Measurements from ENCODE around the gene PKD1L1.

Gene PKD1L1

DNA sequence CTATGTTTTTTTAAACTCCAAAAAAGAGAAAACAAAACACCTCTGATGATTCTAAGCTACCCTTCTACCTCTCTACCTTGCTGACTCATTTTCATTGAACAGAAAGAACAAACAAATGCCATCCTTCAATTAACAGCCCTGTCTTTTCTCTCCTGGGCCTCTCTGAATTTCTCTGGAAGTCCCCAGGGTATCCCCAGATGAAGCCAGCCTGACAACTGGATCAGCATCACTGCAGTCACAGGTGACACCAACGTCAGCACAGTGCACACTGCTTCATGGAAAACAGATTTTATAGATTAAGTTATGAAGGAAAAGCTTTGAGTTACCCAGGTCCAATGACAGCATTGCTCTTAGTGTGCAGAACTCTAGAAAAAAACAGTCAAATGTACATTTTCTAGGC is 25.5 kb upstream of the PKD1L1 start:
- H3K9me3 ChIP-seq (ENCODE audit: control insufficient read depth, insufficient read depth, low read length), result no peaks in the 10 kb centered on the region
- no peaks in the 10 kb centered on the region for H3K4me1 ChIP-seq (ENCODE audit: insufficient read depth, low read length)
- H3K9ac ChIP-seq (ENCODE audit: low read depth, low read length), result no peak overlapping the region
- peaks cover 41% of the 10 kb centered on the region for H3K36me3 ChIP-seq (ENCODE audit: insufficient read depth, low read length)

DNA sequence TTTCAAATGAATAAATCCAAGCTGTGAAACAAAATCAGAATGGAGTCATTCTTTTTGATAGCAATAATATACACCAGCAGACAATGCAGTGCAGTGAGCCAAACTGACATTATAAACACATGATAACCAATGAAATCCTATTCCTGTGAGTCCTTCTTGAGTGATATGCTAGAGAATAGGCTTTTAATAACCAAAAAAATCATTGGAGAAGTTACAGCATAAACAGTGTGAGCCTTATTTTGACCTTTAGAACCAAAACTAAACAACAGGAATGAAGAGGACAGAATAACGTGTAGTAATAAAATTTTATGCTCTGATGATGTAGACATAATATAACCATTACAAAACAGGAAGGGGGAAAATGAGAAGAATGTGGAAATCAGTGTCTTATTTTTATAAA is 22.5 kb upstream of the PKD1L1 start:
- peaks cover 41% of the 10 kb centered on the region for H3K36me3 ChIP-seq (ENCODE audit: insufficient read depth, low read length)
- H3K4me1 ChIP-seq (ENCODE audit: insufficient read depth, low read length), result no peaks in the 10 kb centered on the region
- H3K9ac ChIP-seq (ENCODE audit: low read depth, low read length), result no peak overlapping the region
- no peaks in the 10 kb centered on the region for H3K9me3 ChIP-seq (ENCODE audit: control insufficient read depth, insufficient read depth, low read length)

DNA sequence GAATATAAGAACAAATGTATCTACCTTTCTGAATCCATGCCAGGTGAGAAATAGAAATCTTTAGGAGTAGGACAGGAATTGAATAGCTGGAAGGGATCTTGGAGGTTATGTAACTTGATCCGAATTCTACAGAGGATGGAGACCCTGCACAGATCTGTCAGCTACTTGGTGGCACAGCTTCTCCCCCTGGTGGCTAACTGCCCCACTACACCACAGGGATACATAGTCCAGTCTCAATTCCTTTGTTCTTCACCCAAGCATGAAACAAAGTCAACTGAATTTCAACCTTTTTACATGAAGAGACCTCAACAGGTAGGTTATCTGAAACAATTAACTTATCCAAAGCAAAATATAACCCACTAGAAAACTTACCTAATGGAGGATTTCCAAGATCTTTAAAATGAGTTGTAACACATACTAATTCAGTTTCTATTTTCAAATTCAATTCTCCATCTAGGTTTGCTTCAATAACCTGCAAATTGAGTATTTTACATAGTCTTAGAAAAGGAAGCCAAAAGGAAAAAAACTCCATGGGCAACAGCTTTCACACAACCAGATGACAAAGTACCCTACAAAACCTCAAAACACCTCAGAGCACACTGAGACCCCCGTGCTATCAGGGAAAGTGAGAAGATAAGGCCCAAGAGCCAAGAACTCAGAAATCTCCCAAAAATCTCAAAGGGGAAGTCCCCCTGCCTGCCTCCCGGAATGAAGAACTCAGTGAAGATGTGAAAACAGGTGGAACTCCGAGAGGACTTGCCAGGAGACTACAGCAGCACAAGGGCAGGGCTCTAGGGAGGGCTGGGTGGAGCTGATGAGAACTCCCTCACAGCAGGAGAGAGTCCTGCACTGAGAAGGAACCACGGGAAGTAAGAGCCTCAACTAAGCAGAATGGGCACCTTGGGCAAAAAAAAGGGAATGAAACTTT is 20.8 kb upstream of the PKD1L1 start:
- Histone ChIP-seq H3K9ac (ENCODE audit: low read depth, low read length) (no peak overlapping the region), H3K4me1 (ENCODE audit: insufficient read depth, low read length) (no peaks in the 10 kb centered on the region), H3K9me3 (ENCODE audit: control insufficient read depth, insufficient read depth, low read length) (no peaks in the 10 kb centered on the region), H3K36me3 (ENCODE audit: insufficient read depth, low read length) (peaks cover 43% of the 10 kb centered on the region)

DNA sequence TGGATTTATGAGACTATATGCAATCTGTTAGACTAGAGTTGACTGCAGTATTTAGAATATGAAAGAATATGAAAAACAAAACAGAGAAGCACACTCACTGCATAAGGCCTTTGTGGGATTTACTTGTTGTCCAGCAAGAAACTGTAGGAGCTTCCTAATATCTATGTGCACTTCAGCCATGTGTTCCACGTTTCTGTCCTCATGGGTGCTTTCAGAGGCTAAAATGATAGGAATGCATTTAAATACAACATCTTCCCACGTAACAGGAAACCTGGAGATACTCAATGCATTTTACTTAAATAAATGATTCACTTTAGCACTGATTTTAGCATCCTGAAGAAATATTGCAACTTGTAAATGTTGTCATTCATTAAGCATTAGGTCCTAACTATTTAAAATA is 19.4 kb upstream of the PKD1L1 start:
- H3K9ac ChIP-seq (ENCODE audit: low read depth, low read length), result no peak overlapping the region
- no peaks in the 10 kb centered on the region for H3K9me3 ChIP-seq (ENCODE audit: control insufficient read depth, insufficient read depth, low read length)
- no peaks in the 10 kb centered on the region for H3K4me1 ChIP-seq (ENCODE audit: insufficient read depth, low read length)
- H3K36me3 ChIP-seq (ENCODE audit: insufficient read depth, low read length), result peaks cover 43% of the 10 kb centered on the region

DNA sequence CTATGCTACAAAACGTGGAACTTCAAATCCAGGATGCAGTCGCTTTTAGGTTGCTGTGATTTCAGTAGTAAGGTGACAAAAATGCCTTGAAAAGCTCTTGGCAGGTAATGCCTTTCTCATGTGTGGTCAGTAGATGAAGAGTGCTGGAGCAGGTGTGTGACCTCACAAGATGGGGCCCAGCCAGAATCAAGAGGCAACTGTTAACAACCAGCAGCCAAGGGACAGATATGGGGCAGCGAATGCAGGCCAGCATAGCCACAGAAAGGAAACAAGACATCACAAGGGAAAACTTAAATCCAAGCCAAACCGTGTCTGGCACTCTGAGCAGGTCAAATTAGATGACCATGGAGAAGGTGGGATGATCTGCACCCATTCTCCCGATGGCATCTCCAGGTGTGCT is 18.9 kb upstream of the PKD1L1 start:
- Histone ChIP-seq H3K36me3 (ENCODE audit: insufficient read depth, low read length) (peaks cover 45% of the 10 kb centered on the region), H3K9ac (ENCODE audit: low read depth, low read length) (no peak overlapping the region), H3K9me3 (ENCODE audit: control insufficient read depth, insufficient read depth, low read length) (no peaks in the 10 kb centered on the region; the same call in 1 of the 2 replicates), H3K4me1 (ENCODE audit: insufficient read depth, low read length) (no peaks in the 10 kb centered on the region)

DNA sequence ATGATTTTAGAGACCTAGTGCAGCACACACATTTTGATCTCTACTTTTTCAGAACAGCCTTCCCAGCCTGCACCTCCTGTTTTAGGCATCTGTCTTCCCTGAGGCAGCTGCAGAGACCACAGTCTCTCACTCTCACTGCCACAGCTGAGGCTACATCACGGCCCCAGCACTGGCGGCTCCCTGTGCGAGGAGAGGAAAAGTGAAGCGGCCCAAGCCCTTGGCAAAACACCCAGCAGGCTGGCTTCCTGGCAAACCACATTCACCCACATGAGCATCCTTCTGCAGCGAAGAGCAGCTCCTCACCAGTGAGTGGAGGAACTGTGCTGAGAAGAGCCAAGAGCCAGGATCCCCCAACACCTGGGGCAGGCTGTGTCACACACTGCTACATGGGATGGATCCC is 17.2 kb upstream of the PKD1L1 start:
- no peaks in the 10 kb centered on the region for H3K4me1 ChIP-seq (ENCODE audit: insufficient read depth, low read length)
- H3K9me3 ChIP-seq (ENCODE audit: control insufficient read depth, insufficient read depth, low read length), result peaks cover 7% of the 10 kb centered on the region; the same call in 1 of the 2 replicates
- H3K36me3 ChIP-seq (ENCODE audit: insufficient read depth, low read length), result peaks cover 52% of the 10 kb centered on the region
- no peak overlapping the region for H3K9ac ChIP-seq (ENCODE audit: low read depth, low read length)

DNA sequence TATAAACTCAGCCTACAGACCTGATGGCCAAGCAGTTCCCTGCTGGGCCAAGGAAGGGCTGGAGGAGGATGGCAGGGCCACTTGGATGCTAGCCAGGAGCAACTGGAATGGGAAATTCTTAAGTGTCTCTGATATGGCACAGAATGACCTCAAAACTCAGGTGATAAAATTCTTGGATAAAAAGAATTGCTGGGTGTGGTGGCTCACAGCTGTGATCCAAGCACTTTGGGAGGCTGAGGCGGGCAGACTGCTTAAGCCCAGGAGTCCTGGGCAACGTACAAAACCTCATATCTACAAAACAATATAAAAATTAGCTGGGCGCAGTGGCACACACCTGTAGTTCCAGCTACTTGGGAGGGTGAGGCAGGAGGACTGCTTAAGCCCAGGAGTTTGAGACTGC is 14.0 kb upstream of the PKD1L1 start:
- Histone ChIP-seq H3K4me1 (ENCODE audit: insufficient read depth, low read length) (no peaks in the 10 kb centered on the region), H3K36me3 (ENCODE audit: insufficient read depth, low read length) (peaks cover 42% of the 10 kb centered on the region), H3K9me3 (ENCODE audit: control insufficient read depth, insufficient read depth, low read length) (peaks cover 7% of the 10 kb centered on the region; the same call in 1 of the 2 replicates), H3K9ac (ENCODE audit: low read depth, low read length) (no peak overlapping the region)

DNA sequence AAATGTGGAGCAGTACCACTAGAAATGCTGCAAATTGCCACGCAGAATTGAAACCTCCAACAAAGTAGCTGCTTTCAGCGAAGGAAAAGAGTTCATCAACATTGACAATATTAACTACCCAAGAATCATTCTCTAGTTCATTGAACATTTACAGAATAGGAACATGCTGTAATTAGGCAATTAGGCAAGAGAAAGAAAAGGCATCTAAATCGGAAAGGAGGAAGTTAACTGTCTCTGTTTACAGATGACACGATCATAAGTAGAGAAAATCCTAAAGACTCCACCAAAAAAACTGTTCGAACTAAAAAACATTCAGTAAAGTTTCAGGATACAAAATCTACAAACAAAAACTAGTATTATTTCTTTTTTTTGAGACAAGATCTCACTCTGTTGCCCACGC is 8.9 kb upstream of the PKD1L1 start:
- H3K4me1 ChIP-seq (ENCODE audit: insufficient read depth, low read length), result peaks cover 2% of the 10 kb centered on the region; the same call in 1 of the 2 replicates
- peaks cover 15% of the 10 kb centered on the region for H3K36me3 ChIP-seq (ENCODE audit: insufficient read depth, low read length)
- no peak overlapping the region for H3K9ac ChIP-seq (ENCODE audit: low read depth, low read length)
- peaks cover 7% of the 10 kb centered on the region; the same call in 1 of the 2 replicates for H3K9me3 ChIP-seq (ENCODE audit: control insufficient read depth, insufficient read depth, low read length)

DNA sequence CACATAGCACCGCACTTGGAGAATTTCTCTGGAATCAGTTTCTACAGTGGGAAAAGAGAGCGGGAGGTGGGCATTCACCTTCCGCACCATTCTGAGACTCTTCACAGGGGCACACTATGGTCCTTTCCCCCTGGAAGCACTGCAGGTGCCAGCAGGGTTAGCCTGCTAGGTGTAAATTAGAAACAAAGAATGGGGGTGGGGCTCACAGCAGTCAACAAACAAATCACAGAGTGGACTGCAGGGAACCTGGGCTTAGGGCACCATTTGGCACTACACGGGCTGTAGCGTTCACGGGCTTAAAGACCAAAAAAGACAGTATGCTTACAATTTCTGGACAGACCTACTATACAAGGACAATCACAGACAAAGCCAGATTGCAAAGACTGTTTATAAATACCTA is 8.0 kb upstream of the PKD1L1 start:
- Histone ChIP-seq H3K9ac (ENCODE audit: low read depth, low read length) (no peak overlapping the region), H3K4me1 (ENCODE audit: insufficient read depth, low read length) (peaks cover 7% of the 10 kb centered on the region), H3K36me3 (ENCODE audit: insufficient read depth, low read length) (peaks cover 12% of the 10 kb centered on the region), H3K9me3 (ENCODE audit: control insufficient read depth, insufficient read depth, low read length) (peaks cover 6% of the 10 kb centered on the region; the same call in 1 of the 2 replicates)

DNA sequence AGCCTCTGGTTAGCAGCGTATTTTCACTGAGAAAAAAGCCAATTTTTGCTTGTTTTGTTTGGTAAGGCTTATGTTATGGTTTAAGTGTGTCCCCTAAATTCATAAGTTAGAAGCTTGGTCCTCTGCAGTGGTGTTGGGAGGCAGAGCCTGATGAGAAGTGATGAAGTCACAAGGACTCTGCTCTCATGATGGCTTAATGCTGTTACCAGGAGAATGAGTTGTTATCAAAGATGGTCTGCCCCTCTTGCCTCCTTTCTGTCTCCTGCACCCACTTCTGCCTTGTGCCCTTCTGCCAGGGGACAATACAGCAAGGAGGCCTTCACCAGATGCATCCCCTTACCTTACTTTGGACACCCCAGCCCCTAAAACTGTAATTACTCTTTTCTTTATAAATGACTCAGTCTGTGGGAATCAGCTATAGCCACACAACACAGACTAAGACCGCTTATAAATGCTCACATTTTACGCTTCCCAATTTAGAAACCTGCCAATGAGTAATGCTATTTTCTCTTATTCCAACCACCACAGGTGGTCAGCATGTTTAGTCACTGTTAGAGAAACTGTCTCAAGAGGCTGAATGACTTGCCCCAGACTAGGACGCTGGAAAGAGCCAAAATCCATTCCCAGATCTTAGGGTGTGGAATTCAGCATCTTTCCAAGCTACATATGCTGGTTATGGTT is 6.1 kb upstream of the PKD1L1 start:
- Histone ChIP-seq H3K9ac (ENCODE audit: low read depth, low read length) (no peak overlapping the region), H3K9me3 (ENCODE audit: control insufficient read depth, insufficient read depth, low read length) (no peaks in the 10 kb centered on the region), H3K4me1 (ENCODE audit: insufficient read depth, low read length) (peaks cover 11% of the 10 kb centered on the region), H3K36me3 (ENCODE audit: insufficient read depth, low read length) (peaks cover 8% of the 10 kb centered on the region)

DNA sequence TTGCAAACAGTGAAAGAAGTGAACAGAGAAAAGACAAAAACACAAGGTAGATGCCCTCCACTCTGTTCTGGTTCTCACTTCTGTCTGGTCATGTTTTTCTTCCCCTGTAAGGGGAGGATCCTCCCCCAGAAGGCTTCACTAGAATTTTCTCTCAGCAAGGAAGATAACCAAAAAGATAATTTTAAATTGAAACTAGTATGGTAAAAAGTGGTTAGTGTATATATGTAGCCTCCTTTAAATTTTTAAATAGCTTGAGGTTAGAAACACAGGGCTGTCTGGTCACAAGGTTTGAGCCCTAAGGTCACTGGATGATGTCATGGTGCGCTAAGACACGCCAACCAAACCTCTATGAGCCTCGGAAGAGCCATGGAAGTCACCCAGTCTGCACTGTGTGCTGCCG is 5.6 kb upstream of the PKD1L1 start:
- peaks cover 11% of the 10 kb centered on the region for H3K4me1 ChIP-seq (ENCODE audit: insufficient read depth, low read length)
- H3K9me3 ChIP-seq (ENCODE audit: control insufficient read depth, insufficient read depth, low read length), result no peaks in the 10 kb centered on the region
- H3K36me3 ChIP-seq (ENCODE audit: insufficient read depth, low read length), result peaks cover 8% of the 10 kb centered on the region
- no peak overlapping the region for H3K9ac ChIP-seq (ENCODE audit: low read depth, low read length)

DNA sequence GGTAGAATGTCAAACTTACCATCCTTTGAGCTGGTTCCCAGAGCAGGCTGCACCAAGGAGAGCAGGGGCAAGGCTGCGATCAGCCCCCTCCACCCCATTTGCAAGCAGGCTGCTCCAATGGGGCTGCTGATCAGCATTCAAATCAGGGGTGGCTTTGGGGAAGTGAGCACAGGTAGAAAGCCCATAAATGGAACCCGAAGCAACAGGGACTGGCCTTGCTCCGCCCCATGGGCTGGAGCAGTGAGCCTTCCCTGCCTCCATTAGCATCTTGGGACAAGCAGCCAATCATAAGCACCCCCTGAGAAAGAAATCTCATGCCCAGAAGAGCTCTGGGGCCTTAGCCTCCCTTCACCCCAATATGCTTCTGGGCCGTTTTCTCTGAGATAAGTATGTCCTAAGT is 4.0 kb upstream of the PKD1L1 start:
- Histone ChIP-seq H3K36me3 (ENCODE audit: insufficient read depth, low read length) (peaks cover 8% of the 10 kb centered on the region), H3K9me3 (ENCODE audit: control insufficient read depth, insufficient read depth, low read length) (no peaks in the 10 kb centered on the region), H3K4me1 (ENCODE audit: insufficient read depth, low read length) (peaks cover 11% of the 10 kb centered on the region), H3K9ac (ENCODE audit: low read depth, low read length) (no peak overlapping the region)

DNA sequence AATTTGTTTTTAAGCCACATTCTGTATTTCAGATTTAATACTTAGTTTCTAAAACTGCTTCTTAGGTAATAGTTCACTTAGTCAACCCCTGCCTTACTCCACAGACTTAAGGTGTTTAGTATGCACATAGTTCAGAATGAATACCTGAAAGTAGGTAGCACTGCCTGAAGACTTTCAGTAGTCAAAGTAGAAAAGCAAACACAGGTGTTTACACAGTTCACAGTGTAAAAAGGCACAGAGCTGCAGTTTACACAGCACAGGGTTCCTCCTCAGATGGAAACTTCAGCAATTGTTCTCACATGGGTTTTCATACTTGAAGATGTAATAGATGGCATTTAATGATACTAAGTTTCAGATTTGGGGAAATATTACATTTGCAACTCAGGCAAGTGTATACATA is 3.1 kb upstream of the PKD1L1 start:
- Histone ChIP-seq H3K36me3 (ENCODE audit: insufficient read depth, low read length) (peaks cover 8% of the 10 kb centered on the region), H3K4me1 (ENCODE audit: insufficient read depth, low read length) (peaks cover 11% of the 10 kb centered on the region), H3K9ac (ENCODE audit: low read depth, low read length) (no peak overlapping the region), H3K9me3 (ENCODE audit: control insufficient read depth, insufficient read depth, low read length) (no peaks in the 10 kb centered on the region)

DNA sequence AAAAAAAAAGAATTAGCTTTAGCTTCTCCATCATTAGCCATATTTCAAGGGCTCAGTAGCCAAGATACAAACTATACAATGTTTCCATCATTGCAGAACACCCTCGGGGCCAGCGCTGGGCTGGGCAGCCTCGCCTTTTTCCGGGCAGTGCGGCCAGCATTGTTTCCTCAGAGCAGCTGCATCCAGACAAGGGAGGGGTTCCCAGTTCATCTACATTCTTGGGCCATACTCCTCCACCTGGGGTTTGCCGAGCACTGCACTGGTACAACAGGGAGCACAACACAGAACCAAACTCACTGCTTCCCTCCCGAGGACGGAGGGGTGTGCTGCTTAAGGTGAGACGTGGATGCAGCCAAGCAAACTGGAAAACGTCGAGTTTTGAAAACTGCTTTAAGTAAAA is 2.4 kb upstream of the PKD1L1 start:
- peaks cover 6% of the 10 kb centered on the region for H3K36me3 ChIP-seq (ENCODE audit: insufficient read depth, low read length)
- no peaks in the 10 kb centered on the region for H3K9me3 ChIP-seq (ENCODE audit: control insufficient read depth, insufficient read depth, low read length)
- H3K9ac ChIP-seq (ENCODE audit: low read depth, low read length), result no peak overlapping the region
- H3K4me1 ChIP-seq (ENCODE audit: insufficient read depth, low read length), result peaks cover 13% of the 10 kb centered on the region

DNA sequence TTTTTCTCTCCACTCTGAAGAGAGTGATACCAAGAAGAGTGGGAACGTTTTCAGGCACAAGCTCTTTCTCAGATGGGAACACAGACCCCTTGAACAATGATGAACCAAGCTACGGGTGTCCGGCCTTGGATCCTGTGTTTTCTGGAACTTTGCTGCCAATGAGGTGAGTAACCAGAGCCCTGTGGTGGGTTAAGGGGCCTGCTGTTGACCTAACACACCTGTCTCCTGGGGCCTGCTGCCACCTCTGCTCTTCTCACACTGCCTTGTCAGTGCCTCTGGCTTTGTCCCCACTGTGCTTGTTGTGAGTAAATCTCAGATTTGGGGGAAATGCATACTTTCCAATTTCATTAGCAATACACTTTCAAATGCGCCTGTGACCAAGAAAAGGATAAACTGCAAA is 1.4 kb upstream of the PKD1L1 start:
- H3K4me1 ChIP-seq (ENCODE audit: insufficient read depth, low read length), result peaks cover 16% of the 10 kb centered on the region
- no peak overlapping the region for H3K9ac ChIP-seq (ENCODE audit: low read depth, low read length)
- no peaks in the 10 kb centered on the region for H3K9me3 ChIP-seq (ENCODE audit: control insufficient read depth, insufficient read depth, low read length)
- H3K36me3 ChIP-seq (ENCODE audit: insufficient read depth, low read length), result peaks cover 6% of the 10 kb centered on the region
